ENCODE results near the gene MPHOSPH10. TPM values are rescaled to one million over a fixed set of nuclear protein-coding genes. Genes with fewer than 3 reads are reported as not detected.

Gene MPHOSPH10
- polyA plus RNA-seq, 1 donor from 2014 or later, result 39.0 TPM

- Histone ChIP-seq H3K9me3 (ENCODE audit: low read length) (no peaks in the 10 kb centered on the region), H2AFZ (ENCODE audit: low read depth, low read length) (no peak overlapping the region), H3K27me3 (ENCODE audit: insufficient read depth, low read depth, low read length) (no peaks in the 10 kb centered on the region), H3K4me2 (ENCODE audit: low read length) (no peak overlapping the region), H3K27ac (ENCODE audit: low read length) (no peak overlapping the region), H3K9ac (ENCODE audit: low read length) (no peak overlapping the region), H3K79me2 (replicated peaks; ENCODE audit: insufficient read depth, low read length) (no peaks in the 10 kb centered on the region), H3K4me3 (ENCODE audit: low read length) (no peak overlapping the region), H3F3A (ENCODE audit: insufficient read depth, low read length, poor library complexity, severe bottlenecking) (no peaks in the 10 kb centered on the region), H4K20me1 (ENCODE audit: insufficient read depth) (no peaks in the 10 kb centered on the region), H3K9me2 (ENCODE audit: insufficient read depth, low read length) (no peaks in the 10 kb centered on the region), H3K36me3 (ENCODE audit: insufficient read depth, low read length) (no peaks in the 10 kb centered on the region)
- TF ChIP-seq RAD21 (conservative IDR thresholded peaks at IDR 0.05), result peak; percentile 11
- no peak for TF ChIP-seq MXI1 (conservative IDR thresholded peaks at IDR 0.05; ENCODE audit: poor library complexity, severe bottlenecking)
- no peak for TF ChIP-seq SMC3 (conservative IDR thresholded peaks at IDR 0.05; ENCODE audit: poor library complexity)
These were observed 60.5 kb downstream of the MPHOSPH10 start for GRCh38 chr2:71190656-71191569.

- H3K9me3 ChIP-seq (ENCODE audit: low read length), result no peaks in the 10 kb centered on the region
These were observed 61.1 kb downstream of the MPHOSPH10 start for GRCh38 chr2:71191570-71191943.

More at GRCh38 chr2:71191570-71191943, 61.1 kb downstream of the MPHOSPH10 start:
- no peak for TF ChIP-seq REST (IDR thresholded peaks at IDR 0.05; ENCODE audit: borderline replicate concordance)
- no peak for TF ChIP-seq POLR2AphosphoS5 (IDR thresholded peaks at IDR 0.05)
- TF ChIP-seq MXI1 (conservative IDR thresholded peaks at IDR 0.05; ENCODE audit: poor library complexity, severe bottlenecking), result no peak
- TF ChIP-seq TAF1 (IDR thresholded peaks at IDR 0.05; ENCODE audit: low read depth), result no peak
- no peak for TF ChIP-seq RAD21 (conservative IDR thresholded peaks at IDR 0.05)
- TF ChIP-seq EP300 (conservative IDR thresholded peaks at IDR 0.05; ENCODE audit: poor library complexity, severe bottlenecking), result no peak
- no peak for TF ChIP-seq CTCF (IDR thresholded peaks at IDR 0.05; ENCODE audit: poor library complexity, severe bottlenecking)
- TF ChIP-seq EZH2 (IDR thresholded peaks at IDR 0.05; ENCODE audit: borderline replicate concordance, insufficient read depth, low read length, poor library complexity, severe bottlenecking), result no peak
- no peak for TF ChIP-seq SMC3 (conservative IDR thresholded peaks at IDR 0.05; ENCODE audit: poor library complexity)
- no peaks in the 10 kb centered on the region for H3K9me2 ChIP-seq (ENCODE audit: insufficient read depth, low read length)
- H3K27ac ChIP-seq (ENCODE audit: low read length), result no peak overlapping the region
- no peaks in the 10 kb centered on the region for H4K20me1 ChIP-seq (ENCODE audit: insufficient read depth)
- no peaks in the 10 kb centered on the region for H3K27me3 ChIP-seq (ENCODE audit: insufficient read depth, low read depth, low read length)
- no peaks in the 10 kb centered on the region for H3K79me2 ChIP-seq (replicated peaks; ENCODE audit: insufficient read depth, low read length)
- H3K4me3 ChIP-seq (ENCODE audit: low read length), result no peak overlapping the region
- H2AFZ ChIP-seq (ENCODE audit: low read depth, low read length), result no peak overlapping the region
- H3F3A ChIP-seq (ENCODE audit: insufficient read depth, low read length, poor library complexity, severe bottlenecking), result no peaks in the 10 kb centered on the region
- H3K4me2 ChIP-seq (ENCODE audit: low read length), result no peak overlapping the region
- H3K9ac ChIP-seq (ENCODE audit: low read length), result no peak overlapping the region
- H3K36me3 ChIP-seq (ENCODE audit: insufficient read depth, low read length), result no peaks in the 10 kb centered on the region

Small RNAs within 50 kb of the gene (small RNA-seq; reads per million reads assigned to genes)
- gene AC007881.1, result 0 reads per million in 3 experiments

Other genes starting within 250 kb of the MPHOSPH10 start
- 0.66 and 0.74 TPM in 2 replicates for gene VAX2, start 230.1 kb upstream of the MPHOSPH10 start, polyA plus RNA-seq
- gene ATP6V1B1, start 194.7 kb upstream of the MPHOSPH10 start, polyA plus RNA-seq, result 0.12 and 0.42 TPM in 2 replicates
- not detected in 2 replicates for gene ANKRD53, start 152.0 kb upstream of the MPHOSPH10 start, polyA plus RNA-seq
- gene TEX261, start 135.8 kb upstream of the MPHOSPH10 start, polyA plus RNA-seq, result 30.3 and 48.2 TPM in 2 replicates
- 123 and 180 TPM in 2 replicates for gene NAGK, start 62.0 kb upstream of the MPHOSPH10 start, polyA plus RNA-seq
- 25.9 and 28.3 TPM in 2 replicates for gene MCEE, start 405 bp upstream of the MPHOSPH10 start, polyA plus RNA-seq
- 13.3 and 14.4 TPM in 2 replicates for gene PAIP2B, start 96.5 kb downstream of the MPHOSPH10 start, polyA plus RNA-seq
- gene ZNF638, start 201.1 kb downstream of the MPHOSPH10 start, polyA plus RNA-seq, result 296 and 308 TPM in 2 replicates